Endothelial cell of umbilical vein (primary cell): ENCODE measurements around the gene ANXA11.

Experiments used
- CTCF ChIP-seq, 2 donors: IDR thresholded peaks; 1 replicate in 1 of 2; 2 replicates in 1 of 2; pipeline ENCODE4 v1.5.1; 2011; ENCODE audit warnings: low read length in 2 of 2, mild to moderate bottlenecking in 2 of 2, moderate library complexity in 2 of 2, control low read depth in 1 of 2, inconsistent platforms in 1 of 2, low read depth in 1 of 2; ENCODE audit not compliant: insufficient read depth in 1 of 2; ENCODE audit errors: extremely low read depth in 1 of 2
- EZH2 ChIP-seq: IDR thresholded peaks from 2 replicates; pipeline ENCODE4 v1.6.1; 2012; ENCODE audit warnings: borderline replicate concordance, low read depth, mild to moderate bottlenecking, moderate library complexity, low read length, inconsistent platforms; ENCODE audit not compliant: severe bottlenecking
- JUN ChIP-seq: IDR thresholded peaks from 2 replicates; pipeline ENCODE4 v1.6.1; 2011; ENCODE audit warnings: borderline replicate concordance, low read depth; ENCODE audit not compliant: insufficient read length, insufficient read depth
- MYC ChIP-seq: IDR thresholded peaks from one replicate; pipeline ENCODE4 v1.6.1; 2011; ENCODE audit warnings: mild to moderate bottlenecking, low read depth, low read length
- POLR2A ChIP-seq: IDR thresholded peaks from 2 replicates; pipeline ENCODE4 v1.6.1; 2012; ENCODE audit warnings: low read depth, mild to moderate bottlenecking, control low read depth, low read length
- POLR2AphosphoS5 ChIP-seq: IDR thresholded peaks from 2 replicates; pipeline ENCODE4 v1.6.1; 2012; ENCODE audit warnings: low read depth, mild to moderate bottlenecking, control low read depth, low read length, moderate library complexity; ENCODE audit not compliant: insufficient read depth

GRCh38 chr10:80136134-80136571, 69.2 kb downstream of the ANXA11 start:
- TF ChIP-seq CTCF (IDR thresholded peaks at IDR 0.05; ENCODE audit: extremely low read depth in 1 of 2, insufficient read depth in 1 of 2, low read depth in 1 of 2, low read length in 2 of 2) (no peak), POLR2AphosphoS5 (peak; percentile 46), EZH2 (no peak), POLR2A (no peak), JUN (no peak), MYC (no peak)
